ENCODE measurements around the gene ARSG. TPM values are rescaled to one million over a fixed set of nuclear protein-coding genes. Genes with fewer than 3 reads are reported as not detected.

ARSG gene
- polyA plus RNA-seq, 1 donor from 2014 or later: 16.9 TPM

DNA sequence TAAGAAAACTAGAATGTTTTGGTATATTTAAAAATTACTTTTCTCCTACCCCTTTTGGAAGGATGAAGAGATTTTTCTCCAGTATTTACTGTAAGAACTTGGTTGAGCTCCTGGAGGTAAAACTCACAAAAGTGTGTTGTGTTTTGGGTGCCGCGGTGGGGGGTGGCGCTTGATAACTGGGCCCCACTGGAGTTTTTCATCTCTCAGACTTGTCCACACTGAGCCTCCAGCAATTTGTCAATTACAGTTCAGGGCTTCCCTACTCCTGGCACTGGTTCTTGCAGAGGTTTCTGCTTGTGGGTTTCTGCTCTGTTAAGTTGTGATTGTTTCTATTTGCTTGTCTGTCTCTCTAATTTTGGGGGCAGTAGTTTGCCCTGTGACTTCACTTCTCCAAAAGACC lies 126.0 kb downstream of the ARSG start:
- Histone ChIP-seq H3K9ac (ENCODE audit: low read length) (no peak overlapping the region), H3F3A (ENCODE audit: insufficient read depth, low read length, poor library complexity, severe bottlenecking) (no peaks in the 10 kb centered on the region), H3K4me2 (ENCODE audit: low read length) (no peak overlapping the region), H3K27me3 (ENCODE audit: insufficient read depth, low read depth, low read length) (no peaks in the 10 kb centered on the region), H2AFZ (ENCODE audit: low read depth, low read length) (no peak overlapping the region), H3K9me2 (ENCODE audit: insufficient read depth, low read length) (no peaks in the 10 kb centered on the region), H3K4me3 (ENCODE audit: low read length) (no peak overlapping the region), H3K9me3 (ENCODE audit: low read length) (no peaks in the 10 kb centered on the region), H3K79me2 (replicated peaks; ENCODE audit: insufficient read depth, low read length) (no peaks in the 10 kb centered on the region), H3K27ac (ENCODE audit: low read length) (no peak overlapping the region), H4K20me1 (ENCODE audit: insufficient read depth) (no peaks in the 10 kb centered on the region), H3K36me3 (ENCODE audit: insufficient read depth, low read length) (no peaks in the 10 kb centered on the region)
- no peak for TF ChIP-seq EZH2 (IDR thresholded peaks at IDR 0.05; ENCODE audit: borderline replicate concordance, insufficient read depth, low read length, poor library complexity, severe bottlenecking)
- TF ChIP-seq EP300 (conservative IDR thresholded peaks at IDR 0.05; ENCODE audit: poor library complexity, severe bottlenecking): no peak
- TF ChIP-seq, protein P1, sequence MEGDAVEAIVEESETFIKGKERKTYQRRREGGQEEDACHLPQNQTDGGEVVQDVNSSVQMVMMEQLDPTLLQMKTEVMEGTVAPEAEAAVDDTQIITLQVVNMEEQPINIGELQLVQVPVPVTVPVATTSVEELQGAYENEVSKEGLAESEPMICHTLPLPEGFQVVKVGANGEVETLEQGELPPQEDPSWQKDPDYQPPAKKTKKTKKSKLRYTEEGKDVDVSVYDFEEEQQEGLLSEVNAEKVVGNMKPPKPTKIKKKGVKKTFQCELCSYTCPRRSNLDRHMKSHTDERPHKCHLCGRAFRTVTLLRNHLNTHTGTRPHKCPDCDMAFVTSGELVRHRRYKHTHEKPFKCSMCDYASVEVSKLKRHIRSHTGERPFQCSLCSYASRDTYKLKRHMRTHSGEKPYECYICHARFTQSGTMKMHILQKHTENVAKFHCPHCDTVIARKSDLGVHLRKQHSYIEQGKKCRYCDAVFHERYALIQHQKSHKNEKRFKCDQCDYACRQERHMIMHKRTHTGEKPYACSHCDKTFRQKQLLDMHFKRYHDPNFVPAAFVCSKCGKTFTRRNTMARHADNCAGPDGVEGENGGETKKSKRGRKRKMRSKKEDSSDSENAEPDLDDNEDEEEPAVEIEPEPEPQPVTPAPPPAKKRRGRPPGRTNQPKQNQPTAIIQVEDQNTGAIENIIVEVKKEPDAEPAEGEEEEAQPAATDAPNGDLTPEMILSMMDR (IDR thresholded peaks at IDR 0.05; ENCODE audit: poor library complexity, severe bottlenecking): no peak
- TF ChIP-seq SMC3 (conservative IDR thresholded peaks at IDR 0.05; ENCODE audit: poor library complexity): no peak
- no peak for TF ChIP-seq POLR2AphosphoS5 (IDR thresholded peaks at IDR 0.05)
- no peak for TF ChIP-seq MXI1 (conservative IDR thresholded peaks at IDR 0.05; ENCODE audit: poor library complexity, severe bottlenecking)
- TF ChIP-seq, protein P2, sequence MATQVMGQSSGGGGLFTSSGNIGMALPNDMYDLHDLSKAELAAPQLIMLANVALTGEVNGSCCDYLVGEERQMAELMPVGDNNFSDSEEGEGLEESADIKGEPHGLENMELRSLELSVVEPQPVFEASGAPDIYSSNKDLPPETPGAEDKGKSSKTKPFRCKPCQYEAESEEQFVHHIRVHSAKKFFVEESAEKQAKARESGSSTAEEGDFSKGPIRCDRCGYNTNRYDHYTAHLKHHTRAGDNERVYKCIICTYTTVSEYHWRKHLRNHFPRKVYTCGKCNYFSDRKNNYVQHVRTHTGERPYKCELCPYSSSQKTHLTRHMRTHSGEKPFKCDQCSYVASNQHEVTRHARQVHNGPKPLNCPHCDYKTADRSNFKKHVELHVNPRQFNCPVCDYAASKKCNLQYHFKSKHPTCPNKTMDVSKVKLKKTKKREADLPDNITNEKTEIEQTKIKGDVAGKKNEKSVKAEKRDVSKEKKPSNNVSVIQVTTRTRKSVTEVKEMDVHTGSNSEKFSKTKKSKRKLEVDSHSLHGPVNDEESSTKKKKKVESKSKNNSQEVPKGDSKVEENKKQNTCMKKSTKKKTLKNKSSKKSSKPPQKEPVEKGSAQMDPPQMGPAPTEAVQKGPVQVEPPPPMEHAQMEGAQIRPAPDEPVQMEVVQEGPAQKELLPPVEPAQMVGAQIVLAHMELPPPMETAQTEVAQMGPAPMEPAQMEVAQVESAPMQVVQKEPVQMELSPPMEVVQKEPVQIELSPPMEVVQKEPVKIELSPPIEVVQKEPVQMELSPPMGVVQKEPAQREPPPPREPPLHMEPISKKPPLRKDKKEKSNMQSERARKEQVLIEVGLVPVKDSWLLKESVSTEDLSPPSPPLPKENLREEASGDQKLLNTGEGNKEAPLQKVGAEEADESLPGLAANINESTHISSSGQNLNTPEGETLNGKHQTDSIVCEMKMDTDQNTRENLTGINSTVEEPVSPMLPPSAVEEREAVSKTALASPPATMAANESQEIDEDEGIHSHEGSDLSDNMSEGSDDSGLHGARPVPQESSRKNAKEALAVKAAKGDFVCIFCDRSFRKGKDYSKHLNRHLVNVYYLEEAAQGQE (IDR thresholded peaks at IDR 0.05; ENCODE audit: borderline replicate concordance): no peak
- TF ChIP-seq RAD21 (conservative IDR thresholded peaks at IDR 0.05): no peak
- no peak for TF ChIP-seq TAF1 (IDR thresholded peaks at IDR 0.05; ENCODE audit: low read depth)

DNA sequence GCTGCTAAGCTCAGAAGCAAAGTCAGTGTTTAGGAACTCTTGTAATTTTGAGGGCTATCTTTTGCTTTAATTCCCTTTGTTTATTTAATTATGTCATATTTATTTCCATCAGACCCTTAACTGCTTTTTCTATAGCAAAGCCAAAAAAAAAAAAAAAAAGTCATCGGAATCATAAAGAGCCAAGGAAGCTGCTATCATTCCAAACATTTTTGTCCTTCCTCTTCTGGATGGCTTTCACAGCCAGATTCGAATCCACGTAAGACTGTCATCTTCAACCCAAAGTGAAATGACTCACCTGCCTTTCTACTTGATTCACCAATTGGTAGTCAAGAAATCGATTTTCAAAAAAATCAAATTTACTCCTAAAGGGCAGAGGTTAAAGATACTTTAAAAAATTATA lies 127.6 kb downstream of the ARSG start:
- Histone ChIP-seq H3K4me3 (ENCODE audit: low read length) (no peak overlapping the region), H3K79me2 (replicated peaks; ENCODE audit: insufficient read depth, low read length) (no peaks in the 10 kb centered on the region), H3K4me2 (ENCODE audit: low read length) (no peak overlapping the region), H3K27me3 (ENCODE audit: insufficient read depth, low read depth, low read length) (no peaks in the 10 kb centered on the region), H3K27ac (ENCODE audit: low read length) (no peak overlapping the region), H4K20me1 (ENCODE audit: insufficient read depth) (no peaks in the 10 kb centered on the region), H3K9me3 (ENCODE audit: low read length) (no peaks in the 10 kb centered on the region), H3K9ac (ENCODE audit: low read length) (no peak overlapping the region), H2AFZ (ENCODE audit: low read depth, low read length) (no peak overlapping the region), H3K9me2 (ENCODE audit: insufficient read depth, low read length) (no peaks in the 10 kb centered on the region), H3K36me3 (ENCODE audit: insufficient read depth, low read length) (no peaks in the 10 kb centered on the region), H3F3A (ENCODE audit: insufficient read depth, low read length, poor library complexity, severe bottlenecking) (no peaks in the 10 kb centered on the region)
- TF ChIP-seq EP300 (conservative IDR thresholded peaks at IDR 0.05; ENCODE audit: poor library complexity, severe bottlenecking): no peak
- TF ChIP-seq, protein P1 (IDR thresholded peaks at IDR 0.05; ENCODE audit: poor library complexity, severe bottlenecking): no peak
- TF ChIP-seq SMC3 (conservative IDR thresholded peaks at IDR 0.05; ENCODE audit: poor library complexity): no peak
- TF ChIP-seq MXI1 (conservative IDR thresholded peaks at IDR 0.05; ENCODE audit: poor library complexity, severe bottlenecking): no peak
- TF ChIP-seq EZH2 (IDR thresholded peaks at IDR 0.05; ENCODE audit: borderline replicate concordance, insufficient read depth, low read length, poor library complexity, severe bottlenecking): no peak
- TF ChIP-seq POLR2AphosphoS5 (IDR thresholded peaks at IDR 0.05): no peak
- TF ChIP-seq, protein P2 (IDR thresholded peaks at IDR 0.05; ENCODE audit: borderline replicate concordance): no peak
- TF ChIP-seq RAD21 (conservative IDR thresholded peaks at IDR 0.05): no peak
- TF ChIP-seq TAF1 (IDR thresholded peaks at IDR 0.05; ENCODE audit: low read depth): no peak
